GM19324 (cell line): ENCODE results near the gene CHRNA9.

ENCODE experiments used
- ATAC-seq: cut with Tn5 transposase; IDR thresholded peaks from one replicate; pipeline ENCODE4 v1.9.1; 2021; ENCODE audit warnings: mild to moderate bottlenecking, moderate library complexity; ENCODE audit not compliant: unreplicated experiment, low FRiP score

CHRNA9 gene

DNA sequence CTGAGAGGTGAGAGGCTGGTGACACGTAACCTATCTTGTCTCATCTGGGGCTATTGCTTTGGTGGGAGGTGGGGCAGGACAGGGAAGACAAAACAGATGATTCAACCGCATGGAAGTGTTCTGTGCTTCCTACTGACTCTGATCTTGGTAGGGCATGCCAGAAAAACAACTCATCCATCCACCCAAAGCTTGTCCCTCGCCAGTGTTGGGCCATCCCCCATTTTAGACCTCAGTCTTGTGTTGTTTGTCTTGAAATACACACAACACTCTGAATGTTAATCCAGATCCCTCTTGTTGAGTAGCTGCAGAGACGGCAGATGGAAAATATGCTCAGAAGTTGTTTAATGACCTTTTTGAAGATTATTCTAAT lies 377 bp downstream of the CHRNA9 start:
- ATAC-seq = no peak

DNA sequence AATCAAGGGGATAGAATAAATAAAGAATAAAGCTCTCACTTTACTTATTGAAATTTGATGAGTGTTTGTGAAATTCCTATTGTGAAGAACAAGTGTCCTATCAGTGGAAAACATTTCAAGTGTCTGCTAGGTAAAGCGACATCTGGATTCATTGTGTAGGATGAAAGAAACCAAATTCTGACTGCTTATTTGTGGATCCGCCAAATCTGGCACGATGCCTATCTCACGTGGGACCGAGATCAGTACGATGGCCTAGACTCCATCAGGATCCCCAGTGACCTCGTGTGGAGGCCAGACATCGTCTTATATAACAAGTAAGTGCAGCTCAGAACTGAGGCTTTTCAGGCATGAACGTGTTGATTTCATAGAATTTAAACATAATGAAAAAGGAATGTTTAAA lies 1.9 kb downstream of the CHRNA9 start:
- no peak for ATAC-seq

DNA sequence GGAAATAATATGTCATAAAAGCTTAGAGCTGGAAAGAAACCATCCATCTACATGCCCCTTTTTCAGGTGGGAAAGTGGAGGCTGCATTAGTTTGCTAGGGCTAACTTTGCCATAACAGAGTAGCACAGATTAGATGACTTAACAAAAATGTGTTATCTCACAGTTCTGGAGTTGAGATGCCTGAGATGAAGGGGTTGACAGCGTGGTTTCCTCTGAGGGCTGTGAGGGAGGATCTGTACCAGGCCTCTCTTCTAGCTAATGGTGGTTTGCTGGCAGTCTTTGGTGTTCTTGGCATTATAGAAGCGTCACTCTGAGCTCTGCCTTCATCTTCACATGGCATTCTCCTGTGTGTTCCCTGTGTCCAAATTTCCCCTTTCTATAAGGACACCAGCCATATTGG lies 2.4 kb downstream of the CHRNA9 start:
- no peak for ATAC-seq

DNA sequence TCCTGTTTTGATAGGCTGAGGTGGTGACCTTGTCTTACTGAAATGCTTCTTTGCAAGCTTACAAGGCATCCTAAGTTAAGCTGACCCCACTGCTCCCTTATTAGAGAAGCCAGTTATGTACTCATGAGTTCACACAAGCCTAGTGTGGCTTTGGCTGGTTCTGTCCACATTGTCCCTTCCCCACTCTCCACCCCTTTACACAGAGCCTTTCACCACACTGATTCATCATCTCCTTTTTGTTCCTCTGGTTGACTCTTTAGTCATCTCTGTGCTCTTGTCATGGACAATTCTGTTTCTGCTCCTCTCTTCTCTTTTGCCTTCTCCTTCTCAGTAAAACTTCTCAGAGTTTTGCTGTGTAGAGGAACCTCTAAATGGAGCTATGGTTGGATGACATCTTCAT lies 4.9 kb downstream of the CHRNA9 start:
- no peak for ATAC-seq

DNA sequence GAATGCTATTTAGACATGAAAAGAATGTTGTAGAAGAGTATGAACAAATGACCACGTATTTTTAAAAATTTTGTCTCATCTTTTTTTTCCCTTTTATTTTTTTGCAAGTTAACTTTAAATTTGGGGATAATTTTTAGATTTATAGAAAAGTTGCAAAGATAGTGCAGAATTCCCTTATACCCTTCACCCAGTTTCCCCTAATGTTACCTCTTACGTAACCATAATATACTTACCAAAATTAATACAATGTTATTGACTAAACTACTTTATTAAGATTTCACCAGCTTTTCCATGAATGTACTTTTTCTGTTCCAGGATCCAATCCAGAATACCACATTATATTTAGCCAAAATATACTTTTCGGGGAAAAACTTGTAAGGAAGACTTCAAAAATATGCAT lies 12.3 kb downstream of the CHRNA9 start:
- no peak for ATAC-seq

DNA sequence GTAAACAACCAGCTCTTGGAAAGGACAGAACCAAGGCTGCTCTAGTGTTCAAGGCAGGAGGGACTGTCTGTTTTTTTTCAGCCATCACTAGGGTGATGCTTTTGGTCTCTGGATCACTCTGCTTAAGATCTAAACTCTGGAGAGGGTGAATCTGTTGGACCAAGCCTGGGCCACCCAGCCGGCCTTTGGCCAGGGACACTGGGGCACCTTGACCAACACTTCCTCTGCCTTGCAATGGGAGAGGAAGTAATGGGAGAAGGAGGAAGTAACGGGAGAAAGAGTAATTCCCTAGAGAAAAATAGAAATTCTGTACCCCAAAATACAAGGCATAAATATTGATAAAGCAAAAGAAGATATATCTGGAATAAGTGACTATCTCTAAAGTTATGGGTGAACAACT lies 12.9 kb downstream of the CHRNA9 start:
- ATAC-seq = no peak

DNA sequence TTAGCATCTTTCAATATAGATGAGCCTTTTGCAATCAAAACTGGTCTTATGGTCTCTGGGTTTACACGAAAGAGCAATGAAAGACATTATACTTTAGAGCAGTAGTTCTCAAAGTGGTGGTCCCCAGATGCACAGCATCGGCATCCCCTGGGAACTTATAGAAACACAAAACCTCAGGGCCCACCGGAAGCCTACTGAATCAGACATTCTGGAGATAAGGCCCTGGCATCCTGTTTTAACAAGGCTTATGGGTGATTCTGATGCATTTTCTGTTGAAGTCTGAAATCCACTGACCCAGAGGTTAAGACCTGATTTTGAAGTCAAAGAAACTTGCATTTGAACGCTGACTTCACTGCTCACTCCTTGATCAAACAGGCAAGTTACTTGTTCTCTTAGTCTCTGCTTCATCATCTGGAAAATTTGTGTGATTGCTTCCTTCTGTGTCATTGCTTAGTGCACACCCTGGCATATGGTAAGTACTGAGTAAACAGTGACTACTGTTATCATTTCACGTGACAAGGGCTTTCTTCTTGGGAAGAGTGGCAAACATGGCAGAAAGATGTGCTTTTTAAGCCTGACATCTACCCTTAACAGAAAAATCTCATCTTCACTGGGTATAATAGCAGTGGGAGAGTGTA lies 14.5 kb downstream of the CHRNA9 start:
- ATAC-seq = no peak

DNA sequence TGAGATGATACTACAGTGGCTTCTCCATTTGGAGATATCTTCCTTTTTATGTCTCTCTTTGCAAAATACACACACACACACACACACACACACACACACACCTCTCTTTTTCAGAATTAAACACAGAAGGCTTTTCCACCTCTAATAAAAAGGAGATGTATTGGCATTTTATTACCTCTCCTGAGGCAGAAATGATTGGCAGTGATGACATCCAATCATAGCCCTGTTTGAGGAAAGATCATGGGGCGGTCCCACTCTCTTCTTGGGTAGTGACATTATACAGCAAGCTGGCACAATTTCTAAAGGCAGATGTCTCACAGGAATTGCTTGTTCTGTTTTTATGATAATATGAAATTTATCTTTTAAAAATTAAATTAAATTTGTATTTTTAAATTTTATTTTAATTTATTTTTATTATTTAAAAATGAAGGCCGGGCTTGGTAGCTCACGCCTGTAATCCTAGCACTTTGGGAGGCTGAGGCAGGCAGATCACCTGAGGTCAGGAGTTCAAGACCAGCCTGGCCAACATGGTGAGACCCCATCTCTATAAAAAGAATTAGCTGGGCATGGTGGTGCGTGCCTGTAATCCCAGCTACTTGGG lies 15.6 kb downstream of the CHRNA9 start:
- ATAC-seq = no peak

DNA sequence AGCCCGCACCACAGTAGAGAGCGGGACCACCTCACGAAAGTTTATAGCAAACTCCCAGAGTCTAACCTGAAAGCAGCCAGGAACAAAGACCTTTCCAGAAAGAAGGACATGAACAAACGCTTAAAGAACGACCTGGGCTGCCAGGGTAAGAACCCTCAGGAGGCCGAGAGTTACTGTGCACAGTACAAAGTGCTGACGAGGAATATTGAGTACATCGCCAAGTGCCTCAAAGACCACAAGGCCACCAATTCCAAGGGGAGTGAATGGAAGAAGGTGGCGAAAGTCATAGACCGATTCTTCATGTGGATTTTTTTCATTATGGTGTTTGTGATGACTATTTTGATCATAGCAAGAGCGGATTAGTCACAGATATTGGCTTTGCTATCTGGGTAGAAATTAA lies 19.0 kb downstream of the CHRNA9 start:
- ATAC-seq = no peak

DNA sequence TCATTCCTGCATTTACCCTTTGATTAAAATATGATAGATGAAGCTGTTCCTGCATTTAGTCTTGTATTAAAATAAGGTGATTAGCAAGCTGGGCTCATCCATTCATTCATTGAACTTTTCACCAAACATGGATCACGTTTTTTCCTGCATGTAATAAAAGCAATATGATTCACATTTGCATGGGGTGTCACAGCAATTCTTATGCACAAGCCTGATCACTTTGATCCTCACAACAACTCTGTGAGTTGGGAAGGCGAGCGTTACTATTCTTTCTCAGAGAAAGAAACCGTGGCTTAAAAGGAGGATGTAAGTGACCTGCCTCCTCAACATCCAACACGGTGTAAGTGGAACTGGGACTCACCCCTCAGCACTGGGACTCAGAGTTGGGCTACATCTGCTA lies 20.0 kb downstream of the CHRNA9 start:
- ATAC-seq = no peak

DNA sequence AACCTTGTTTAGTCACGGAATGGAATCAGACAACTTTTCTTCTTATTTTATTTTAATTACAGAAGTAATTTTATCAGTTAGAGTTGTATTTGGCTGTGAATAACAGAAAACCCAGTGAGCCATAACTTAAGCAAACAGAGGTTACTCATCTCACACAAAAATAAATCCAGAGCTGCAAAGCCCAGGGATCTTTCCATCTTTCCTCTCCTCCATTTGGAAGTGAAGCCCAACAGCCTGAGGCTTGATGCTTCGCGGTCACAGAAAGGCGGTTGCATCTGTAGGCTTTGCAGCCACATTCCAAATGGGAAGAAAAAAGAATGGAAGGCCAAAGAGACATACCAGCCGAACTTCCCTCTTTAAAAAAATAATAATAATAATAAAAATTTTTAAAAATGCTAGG lies 22.6 kb downstream of the CHRNA9 start:
- no peak for ATAC-seq

DNA sequence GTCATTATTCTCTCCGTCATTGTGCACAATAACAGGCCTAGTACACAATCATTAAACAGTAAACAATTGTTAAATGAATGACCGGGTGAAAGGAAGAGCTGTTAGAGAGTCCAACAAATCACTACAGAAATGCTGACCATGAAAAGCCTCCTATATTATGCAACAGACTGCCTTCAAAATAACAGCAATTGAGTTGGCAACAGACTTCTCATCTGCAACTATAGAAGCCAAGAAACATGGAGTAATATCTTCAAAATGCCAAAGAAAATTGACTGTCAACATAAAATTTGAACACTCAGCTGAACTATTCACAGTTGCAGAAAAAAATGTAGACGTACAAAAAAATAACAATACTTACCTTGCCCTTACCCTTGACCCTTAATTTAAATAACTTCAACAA lies 26.2 kb downstream of the CHRNA9 start:
- no peak for ATAC-seq

DNA sequence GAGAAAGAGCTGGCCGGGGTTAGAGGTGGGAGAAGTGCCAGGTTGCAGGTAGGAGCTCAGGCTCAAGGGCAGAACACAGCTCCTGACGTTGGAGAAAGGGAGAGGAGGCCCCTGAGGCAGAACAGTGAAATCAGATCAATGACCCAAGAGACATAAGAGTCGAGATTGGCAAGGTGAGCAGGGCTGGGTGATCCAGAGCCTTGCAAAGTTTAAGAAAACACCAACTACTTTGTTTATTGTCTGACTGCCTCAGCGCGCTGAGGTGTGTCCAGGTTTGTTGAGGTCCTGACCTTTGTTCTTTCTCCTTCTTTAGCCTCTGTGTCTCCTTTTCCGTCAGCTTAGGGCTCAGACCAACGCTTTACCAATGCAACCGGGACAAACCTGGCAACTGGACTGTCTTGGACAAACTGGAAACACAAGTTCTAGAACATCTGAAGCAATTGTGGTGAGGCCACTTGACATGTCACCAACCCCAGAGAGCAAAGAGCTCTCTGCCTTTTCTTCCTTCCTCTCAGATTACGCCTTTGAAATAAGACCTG lies 28.3 kb downstream of the CHRNA9 start:
- no peak for ATAC-seq

DNA sequence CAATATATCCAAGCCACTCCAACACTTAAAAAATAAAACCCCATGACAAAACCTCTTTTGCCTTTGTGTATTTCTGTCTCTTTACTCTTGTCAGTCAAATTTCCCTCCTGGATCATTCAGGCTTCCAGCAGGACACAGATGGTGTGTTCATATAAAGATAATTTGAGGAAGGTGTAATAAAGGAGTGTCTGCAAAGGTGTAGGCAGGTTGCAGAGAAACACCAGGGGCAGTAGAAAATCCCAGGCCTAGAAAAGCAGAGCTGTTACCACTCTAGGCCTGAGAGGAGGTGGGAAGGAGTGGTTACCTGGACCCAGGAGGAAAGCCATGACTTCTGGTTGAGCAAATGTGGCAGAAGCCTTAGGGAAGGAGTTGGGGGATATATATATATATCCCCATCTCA lies 28.8 kb downstream of the CHRNA9 start:
- ATAC-seq = no peak

DNA sequence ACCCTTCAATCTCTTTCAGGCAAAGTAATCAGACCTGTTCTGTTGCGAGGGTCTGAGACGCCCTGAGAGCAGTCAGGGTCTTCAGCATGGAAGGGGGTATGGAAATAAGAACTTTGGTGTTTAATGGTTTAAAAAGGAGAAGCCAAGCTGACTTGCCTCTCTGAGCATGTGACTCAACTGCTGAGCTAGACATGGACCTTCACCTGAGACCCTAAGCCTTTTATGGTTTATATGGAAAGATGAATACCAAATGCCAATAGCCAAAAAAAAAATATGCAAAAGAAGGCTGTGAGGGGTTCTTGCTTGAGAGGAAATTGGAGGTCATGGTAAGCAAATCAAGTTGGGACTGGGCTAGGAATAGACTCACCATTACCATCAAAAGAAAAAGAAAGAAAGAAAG lies 30.6 kb downstream of the CHRNA9 start:
- no peak for ATAC-seq

DNA sequence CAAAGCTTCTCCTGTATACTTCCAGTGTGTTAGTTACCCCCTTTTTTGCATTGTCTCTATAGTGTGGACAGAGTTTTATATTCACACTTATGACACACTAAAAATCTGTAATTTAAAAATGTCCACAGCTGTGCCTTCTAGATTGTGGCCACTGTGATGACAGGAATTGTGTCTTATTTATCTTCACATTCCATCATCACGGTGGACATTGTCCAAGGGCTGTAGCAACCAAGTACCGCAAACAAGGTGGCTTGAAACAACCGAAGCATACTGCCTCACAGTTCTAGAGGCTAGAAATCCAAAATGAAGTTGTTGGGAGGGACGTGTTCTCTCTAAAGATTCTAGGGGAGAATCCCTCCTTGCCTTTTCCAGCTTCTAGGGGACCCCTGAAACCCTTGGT lies 32.3 kb downstream of the CHRNA9 start:
- ATAC-seq = no peak

DNA sequence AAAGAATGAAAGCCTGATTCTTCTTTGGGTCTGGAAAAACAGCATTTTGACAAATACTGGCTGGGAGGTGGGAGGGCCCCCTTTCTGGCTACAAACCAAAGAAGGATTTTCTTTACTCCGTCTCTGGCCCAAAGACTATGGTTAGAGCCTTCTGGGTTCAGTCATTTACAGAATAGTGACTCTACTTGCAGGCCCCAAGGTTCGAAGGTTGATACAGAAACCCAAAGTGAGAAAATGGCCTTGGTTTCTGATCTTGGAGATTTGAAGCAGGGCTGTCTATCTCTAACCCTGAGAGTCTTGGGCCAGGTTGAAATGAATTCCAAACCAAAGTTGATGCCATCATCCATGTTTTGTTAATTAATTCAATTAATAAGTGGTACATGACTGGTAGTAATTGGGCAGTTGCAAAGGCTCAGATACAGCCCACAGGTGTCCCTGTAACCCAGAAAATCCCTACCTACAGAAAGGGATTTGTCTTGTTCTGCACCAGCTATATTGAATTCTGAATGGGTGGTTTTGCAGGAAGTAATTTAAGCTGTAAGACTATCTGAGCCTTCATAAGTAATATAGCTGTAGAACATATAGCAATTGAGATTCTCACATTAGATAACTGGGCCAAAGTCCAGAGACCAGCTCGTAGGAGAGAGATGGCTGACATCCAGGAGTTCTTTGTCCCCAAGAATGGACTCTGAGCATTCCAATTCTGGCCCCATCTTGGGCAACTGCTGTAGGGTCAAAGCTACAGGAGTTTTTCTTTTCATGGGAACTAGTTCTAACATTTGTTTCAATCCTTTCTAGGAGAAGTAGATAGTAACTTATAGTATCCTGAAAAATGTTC lies 34.5 kb downstream of the CHRNA9 start:
- no peak for ATAC-seq

DNA sequence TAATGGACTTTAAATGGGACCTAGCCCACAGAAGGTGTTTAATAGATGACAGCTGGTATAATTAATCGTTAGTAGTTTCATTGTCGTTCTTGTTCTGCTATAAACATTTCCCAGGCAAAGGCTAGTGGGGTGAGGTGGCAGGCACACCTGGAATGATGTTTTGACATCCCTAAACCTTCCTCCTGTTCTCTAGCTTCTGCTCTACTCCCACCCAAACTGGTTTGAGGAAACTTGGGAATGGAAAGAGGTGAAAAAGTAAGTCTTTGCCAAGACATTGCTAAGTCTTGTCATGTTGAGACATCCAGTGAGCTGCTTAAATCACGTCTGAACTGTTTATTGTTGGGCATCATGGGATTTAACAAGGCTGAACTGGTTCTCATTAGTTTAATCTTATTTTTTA lies 37.5 kb downstream of the CHRNA9 start:
- no peak for ATAC-seq

DNA sequence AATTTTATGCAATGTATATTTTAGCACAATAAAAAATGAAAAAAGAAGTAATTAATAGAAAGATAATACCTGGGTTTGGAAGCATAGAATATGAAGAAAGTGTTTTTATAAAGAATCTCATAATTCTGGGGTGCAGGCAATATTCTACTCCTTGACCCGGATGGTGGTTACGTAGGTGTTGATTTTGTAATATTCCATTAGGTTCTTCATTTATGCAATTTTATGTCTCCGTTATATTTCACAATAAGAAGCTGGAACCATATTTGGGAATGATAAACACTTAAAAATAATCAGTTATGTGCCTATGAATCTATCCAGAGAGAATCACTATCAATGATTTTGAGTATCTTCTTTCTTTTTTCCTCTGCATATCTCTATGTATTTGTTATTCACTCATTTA lies 38.5 kb downstream of the CHRNA9 start:
- no peak for ATAC-seq

DNA sequence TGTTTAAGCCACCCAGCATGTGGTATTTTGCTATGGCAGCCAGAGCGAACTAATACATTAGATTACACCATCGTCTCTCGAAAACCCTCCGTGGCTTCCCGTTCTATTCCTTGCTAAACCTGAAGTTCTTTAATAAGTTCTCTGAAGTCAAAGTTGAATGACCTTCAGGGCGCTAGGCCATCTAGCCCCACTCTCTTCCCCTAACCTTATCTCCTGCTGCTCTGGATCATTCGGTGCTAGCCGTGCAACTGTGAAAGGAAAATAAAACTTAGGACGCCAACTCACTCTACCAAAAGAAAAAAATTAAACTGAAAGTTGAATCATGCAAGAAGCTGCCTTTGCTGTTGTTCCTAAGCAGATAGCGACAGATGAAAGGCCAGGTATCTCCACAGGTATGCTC lies 40.0 kb downstream of the CHRNA9 start:
- no peak for ATAC-seq

DNA sequence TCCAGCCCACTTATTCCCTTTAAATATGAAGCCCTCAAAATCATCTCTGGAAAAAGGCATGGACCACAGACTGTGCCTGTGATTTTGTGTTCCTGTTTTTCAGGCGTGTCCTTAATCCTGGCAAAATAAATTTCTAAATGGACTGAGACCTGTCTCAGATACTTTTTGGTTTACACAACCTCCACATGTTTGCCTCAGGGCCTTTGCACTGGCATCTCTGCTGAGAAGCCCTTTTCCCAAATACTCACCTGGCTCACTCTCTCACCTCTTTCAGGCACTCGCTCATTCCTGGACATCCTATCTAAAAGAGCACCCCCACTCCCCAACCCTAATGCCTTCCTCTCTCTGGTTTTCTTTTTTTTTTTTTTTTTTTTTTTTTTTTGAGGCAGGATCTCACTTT lies 40.5 kb downstream of the CHRNA9 start:
- ATAC-seq = no peak
